Keratinocyte (primary cell): ENCODE results near the gene CACNG5. TPM values are rescaled to one million over a fixed set of nuclear protein-coding genes. Genes with fewer than 3 reads are reported as not detected.
A peak's percentile ranks its signal among the peaks of the same experiment; 100 is the strongest.

Experiments used
- DNase-seq: peaks from one replicate; pipeline ENCODE4 v3.0.0-alpha.2; 2011; ENCODE audit warnings: low read depth, missing footprints, low spot score
- FAIRE-seq: peaks from 2 replicates; lab custom pipeline; 2011; peaks lifted over from hg19 to GRCh38; lab: Jason Lieb, UNC
- H2AFZ ChIP-seq: 2 replicates; pipeline ENCODE4 v1.6.0; 2012; ENCODE audit warnings: low read length, control low read depth, inconsistent platforms; ENCODE audit not compliant: control insufficient read depth
- H3K27ac ChIP-seq: 2 replicates; pipeline ENCODE4 v1.5.1; 2011; ENCODE audit warnings: low read length; ENCODE audit not compliant: control insufficient read depth, insufficient read depth
- H3K27me3 ChIP-seq: 3 replicates; pipeline ENCODE4 v1.6.0; 2011; ENCODE audit warnings: low read length; ENCODE audit not compliant: control insufficient read depth, insufficient read depth; ENCODE audit errors: extremely low read depth
- H3K36me3 ChIP-seq, 2 experiments: 2 replicates in 1 of 2; 3 replicates in 1 of 2; pipeline ENCODE4 v1.5.1; 2011; ENCODE audit warnings: low read length in 2 of 2, mild to moderate bottlenecking in 1 of 2; ENCODE audit not compliant: control insufficient read depth in 2 of 2, insufficient read depth in 2 of 2; ENCODE audit errors: extremely low read depth in 1 of 2
- H3K4me1 ChIP-seq: 3 replicates; pipeline ENCODE4 v1.5.1; 2011; ENCODE audit warnings: low read length; ENCODE audit not compliant: control insufficient read depth, insufficient read depth; ENCODE audit errors: extremely low read depth
- H3K4me2 ChIP-seq: 3 replicates; pipeline ENCODE4 v1.6.0; 2011; ENCODE audit warnings: low read depth, low read length; ENCODE audit not compliant: control insufficient read depth, insufficient read depth; ENCODE audit errors: extremely low read depth
- H3K4me3 ChIP-seq, 3 experiments: fragments of 200-600 bp in 1 of 3; sonication (generic) in 1 of 3; 2 replicates in 2 of 3; 3 replicates in 1 of 3; pipeline ENCODE4 v1.5.1; 2011 to 2016; ENCODE audit warnings: low read length in 3 of 3, mild to moderate bottlenecking in 3 of 3, control low read depth in 2 of 3, inconsistent platforms in 1 of 3, low read depth in 1 of 3, mixed read lengths in 1 of 3, mixed run types in 1 of 3, moderate library complexity in 1 of 3; ENCODE audit not compliant: control insufficient read depth in 2 of 3, insufficient read depth in 2 of 3; ENCODE audit errors: extremely low read depth in 1 of 3
- H3K79me2 ChIP-seq: 2 replicates; pipeline ENCODE4 v1.6.0; 2012; ENCODE audit warnings: low read length; ENCODE audit not compliant: control insufficient read depth, insufficient read depth
- H3K9ac ChIP-seq: 3 replicates; pipeline ENCODE4 v1.6.0; 2011; ENCODE audit warnings: low read length; ENCODE audit not compliant: control insufficient read depth, insufficient read depth; ENCODE audit errors: extremely low read depth
- H3K9me1 ChIP-seq: 3 replicates; pipeline ENCODE4 v1.6.0; 2011; ENCODE audit warnings: low read length; ENCODE audit not compliant: control insufficient read depth, insufficient read depth; ENCODE audit errors: extremely low read depth
- H3K9me3 ChIP-seq: 2 replicates; pipeline ENCODE4 v1.5.1; 2012; ENCODE audit warnings: low read depth, low read length; ENCODE audit not compliant: control insufficient read depth
- H4K20me1 ChIP-seq: 3 replicates; pipeline ENCODE4 v1.6.0; 2011; ENCODE audit warnings: low read length; ENCODE audit not compliant: control insufficient read depth, insufficient read depth; ENCODE audit errors: extremely low read depth
- CTCF ChIP-seq, 3 experiments: IDR thresholded peaks in 1 of 3; conservative IDR thresholded peaks in 1 of 3; optimal IDR thresholded peaks in 1 of 3; 2 replicates in 2 of 3; 3 replicates in 1 of 3; pipeline versions ENCODE3 to v1.5.1; 2011; ENCODE audit warnings: low read length in 3 of 3, mild to moderate bottlenecking in 3 of 3, moderate library complexity in 2 of 3, control low read depth in 1 of 3, inconsistent platforms in 1 of 3; ENCODE audit not compliant: insufficient read depth in 2 of 3; ENCODE audit errors: extremely low read depth in 1 of 3
- EZH2 ChIP-seq: IDR thresholded peaks from one replicate; pipeline ENCODE4 v1.6.1; 2012; ENCODE audit warnings: inconsistent platforms, mild to moderate bottlenecking, low read length, moderate library complexity
- dilution Hi-C: fragments of 300-500 bp; cut with MboI; formaldehyde crosslinking; loops from one replicate; pipeline ENCODE4 v1.7.0; 2020; ENCODE audit warnings: low sequenced_read_pairs; ENCODE audit not compliant: extremely low pct_ligation_motif_present
- polyA plus RNA-seq, 5 experiments: library from polyadenylated mRNA; depleted of rRNA in 3 of 5; stranded (reverse) in 3 of 5; stranded (forward) in 1 of 5; unstranded in 1 of 5; fragments of >200 nt; gene quantifications; 1 replicate in 1 of 5; 2 replicates in 3 of 5; 3 replicates in 1 of 5; pipeline versions ENCODE4 v1.2.1 to v1.2.3, GENCODE V29; 2011 to 2012; ENCODE audit warnings: missing spikeins in 2 of 5, low read depth in 1 of 5, low replicate concordance in 1 of 5

CACNG5 gene
- polyA plus RNA-seq, 1 donor (not counting 4 experiments of a cell fraction or from before 2014, with no cell fraction given): not detected

DNA sequence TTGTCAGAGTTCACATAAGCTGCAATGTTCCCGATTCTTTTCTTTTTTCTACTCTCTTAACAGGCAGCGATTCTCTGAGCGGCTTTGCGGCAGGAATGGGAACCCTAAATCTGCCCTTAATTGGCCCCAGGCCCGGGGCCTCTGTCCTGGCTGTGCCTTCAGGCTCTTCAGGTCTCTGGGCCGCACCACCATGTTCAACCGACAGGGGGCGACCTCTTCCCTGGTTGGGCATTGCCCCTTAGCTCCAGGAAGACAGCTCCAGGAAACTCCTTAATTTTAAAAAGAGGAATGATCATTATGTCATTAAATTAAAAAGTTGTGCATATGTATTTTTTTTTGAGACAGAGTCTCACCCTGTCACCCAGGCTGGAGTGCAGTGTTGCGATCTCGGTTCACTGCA, 20.3 kb downstream of the CACNG5 start:
- Histone ChIP-seq H3K79me2 (no peaks in the 10 kb centered on the region), H3K4me2 (no peak overlapping the region), H3K9me3 (no peaks in the 10 kb centered on the region), H3K9ac (no peak overlapping the region), H3K27me3 (no peaks in the 10 kb centered on the region), H3K4me1 (no peaks in the 10 kb centered on the region), H4K20me1 (no peaks in the 10 kb centered on the region), H3K36me3 (no peaks in the 10 kb centered on the region), H3K9me1 (no peaks in the 10 kb centered on the region), H3K27ac (no peak overlapping the region), H3K4me3 (no peak overlapping the region), H2AFZ (no peak overlapping the region)
- dilution Hi-C loops: no loop called here
- DNase-seq (no peak), FAIRE-seq (no peak)
- TF ChIP-seq CTCF (optimal IDR thresholded peaks at IDR 0.05 in 1 of 3, IDR thresholded peaks at IDR 0.05 in 1 of 3, conservative IDR thresholded peaks at IDR 0.05 in 1 of 3; ENCODE audit: extremely low read depth in 1 of 3, insufficient read depth in 2 of 3, low read length in 3 of 3) (peak; percentile 13 to 27 (median 17)), EZH2 (no peak)

DNA sequence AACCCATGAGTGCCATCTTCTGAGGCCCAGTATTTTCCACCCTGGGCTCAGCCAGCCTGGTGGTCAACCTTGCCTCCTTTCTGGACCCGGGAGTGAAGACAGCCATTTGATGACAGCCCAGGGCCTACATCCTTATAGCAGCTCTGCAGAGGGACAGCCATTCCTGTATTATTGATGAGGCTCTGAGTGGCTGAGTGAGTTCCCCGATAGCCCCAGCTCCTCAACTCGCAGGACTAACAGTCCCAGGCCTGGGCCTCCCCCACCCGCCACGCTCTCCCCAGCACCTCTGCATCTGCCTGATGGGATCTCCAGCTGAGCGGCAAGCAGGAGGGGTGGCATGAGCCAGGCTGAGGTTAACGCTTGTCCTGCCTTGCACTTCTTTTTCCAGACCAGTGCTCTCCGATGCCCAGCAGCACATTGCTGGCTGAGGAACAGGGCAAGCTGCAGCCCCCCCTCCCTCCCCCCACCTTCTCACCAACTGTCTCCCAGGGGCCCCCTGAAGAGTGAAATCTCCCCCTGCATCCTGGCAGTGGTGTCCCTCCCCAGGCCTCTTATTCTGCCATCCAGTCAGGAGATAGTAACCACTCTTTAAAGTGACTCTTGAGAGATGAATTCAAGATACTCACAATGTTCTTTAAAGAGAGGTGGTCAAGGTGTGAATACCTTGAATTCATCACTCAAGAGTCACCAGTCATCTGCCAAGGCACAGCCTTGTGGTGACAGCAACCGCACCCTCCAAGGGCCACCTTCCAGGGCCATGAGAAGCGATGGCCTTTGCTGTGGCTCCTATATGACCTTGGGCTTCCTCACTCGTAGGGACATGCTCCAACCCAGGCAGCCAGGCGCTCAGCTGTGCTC, 23.5 kb downstream of the CACNG5 start:
- no peak overlapping the region for H3K9ac ChIP-seq
- H3K36me3 ChIP-seq: no peaks in the 10 kb centered on the region
- no peak overlapping the region for H3K4me3 ChIP-seq
- no peaks in the 10 kb centered on the region for H4K20me1 ChIP-seq
- H3K79me2 ChIP-seq: no peaks in the 10 kb centered on the region
- H3K4me1 ChIP-seq: no peaks in the 10 kb centered on the region
- H3K27ac ChIP-seq: no peak overlapping the region
- dilution Hi-C loops: no loop called here
- no peak overlapping the region for H2AFZ ChIP-seq
- DNase-seq (no peak), FAIRE-seq (no peak)
- TF ChIP-seq CTCF (optimal IDR thresholded peaks at IDR 0.05 in 1 of 3, IDR thresholded peaks at IDR 0.05 in 1 of 3, conservative IDR thresholded peaks at IDR 0.05 in 1 of 3; ENCODE audit: extremely low read depth in 1 of 3, insufficient read depth in 2 of 3, low read length in 3 of 3) (no peak), EZH2 (no peak)
- H3K9me3 ChIP-seq: no peaks in the 10 kb centered on the region
- no peak overlapping the region for H3K4me2 ChIP-seq
- no peaks in the 10 kb centered on the region for H3K9me1 ChIP-seq
- no peaks in the 10 kb centered on the region for H3K27me3 ChIP-seq
